H1 (cell line): ENCODE data around the gene RBM4B. TPM values are rescaled to one million over a fixed set of nuclear protein-coding genes. Genes with fewer than 3 reads are reported as not detected.

Source experiments
- CTCF ChIA-PET: fragments of 300-600 bp; sonication (Branson Sonifier 250); formaldehyde crosslinking; loops from one replicate; lab custom pipeline; 2021; ENCODE audit not compliant: partially characterized antibody; lab: Charles Lee
- POLR2A ChIA-PET: fragments of 300-600 bp; sonication (Branson Sonifier 250); formaldehyde crosslinking; loops from one replicate; lab custom pipeline; 2021; ENCODE audit warnings: inconsistent platforms; ENCODE audit not compliant: partially characterized antibody; lab: Charles Lee
- DNase-seq, 2 experiments: peaks; one replicate each; pipeline versions ENCODE4 v3.0.0 to v3.0.0-alpha.2; 2010 to 2022; ENCODE audit warnings: low spot score in 2 of 2, low read depth in 1 of 2, mixed read lengths in 1 of 2
- FAIRE-seq: peaks from 2 replicates; lab custom pipeline; 2011; peaks lifted over from hg19 to GRCh38; lab: Jason Lieb, UNC
- H2AFZ ChIP-seq: 2 replicates; pipeline ENCODE4 v1.8.1; 2012; ENCODE audit warnings: low read length, inconsistent platforms
- H2AK5ac ChIP-seq: 2 replicates; pipeline ENCODE4 v1.6.1; 2013; ENCODE audit warnings: low read depth, low read length
- H2BK120ac ChIP-seq: replicated peaks from 2 replicates; pipeline ENCODE3; 2013; ENCODE audit warnings: low read depth, low read length, inconsistent platforms
- H2BK12ac ChIP-seq: 2 replicates; pipeline ENCODE4 v1.6.1; 2013; ENCODE audit warnings: low read depth, low read length
- H2BK15ac ChIP-seq: 2 replicates; pipeline ENCODE4 v1.6.1; 2013; ENCODE audit warnings: low read length
- H2BK20ac ChIP-seq: 2 replicates; pipeline ENCODE4 v1.6.1; 2013; ENCODE audit warnings: low read length
- H2BK5ac ChIP-seq: 2 replicates; pipeline ENCODE4 v1.6.1; 2013; ENCODE audit warnings: low read depth, low read length
- H3K14ac ChIP-seq: 2 replicates; pipeline ENCODE4 v1.6.1; 2013; ENCODE audit warnings: inconsistent platforms; ENCODE audit not compliant: insufficient read length
- H3K18ac ChIP-seq: 2 replicates; pipeline ENCODE4 v1.6.1; 2013; ENCODE audit warnings: low read length; ENCODE audit errors: extremely low read depth
- H3K23ac ChIP-seq: 2 replicates; pipeline ENCODE4 v1.6.1; 2013; ENCODE audit warnings: inconsistent platforms; ENCODE audit not compliant: insufficient read length
- H3K23me2 ChIP-seq: 2 replicates; pipeline ENCODE4 v1.6.1; 2013; ENCODE audit warnings: low read depth, low read length
- H3K27ac ChIP-seq: 2 replicates; pipeline ENCODE4 v1.6.1; 2011; ENCODE audit warnings: low read depth, low read length, inconsistent platforms
- H3K27me3 ChIP-seq, 4 experiments: replicated peaks in 1 of 4; 1 replicate in 1 of 4; 2 replicates in 3 of 4; pipeline versions ENCODE4 v1.6.1 to v1.8.1; 2011 to 2013; ENCODE audit warnings: low read length in 3 of 4, mild to moderate bottlenecking in 3 of 4, inconsistent platforms in 2 of 4, mixed read lengths in 2 of 4, moderate library complexity in 1 of 4; ENCODE audit not compliant: control insufficient read depth in 3 of 4, insufficient read depth in 3 of 4; ENCODE audit errors: extremely low read depth in 1 of 4
- H3K36me3 ChIP-seq, 4 experiments: 2 replicates each; pipeline versions ENCODE4 v1.6.1 to v1.8.1; 2011 to 2013; ENCODE audit warnings: mild to moderate bottlenecking in 4 of 4, low read length in 3 of 4, moderate library complexity in 2 of 4, control low read depth in 1 of 4, inconsistent platforms in 1 of 4; ENCODE audit not compliant: insufficient read depth in 4 of 4, control insufficient read depth in 2 of 4
- H3K4ac ChIP-seq: replicated peaks from 2 replicates; pipeline ENCODE3; 2013; ENCODE audit warnings: low read length, low read depth, mixed read lengths, inconsistent platforms; ENCODE audit not compliant: insufficient read length
- H3K4me1 ChIP-seq, 4 experiments: replicated peaks in 1 of 4; 1 replicate in 1 of 4; 2 replicates in 3 of 4; pipeline versions ENCODE4 v1.6.1 to v1.8.1; 2011 to 2013; ENCODE audit warnings: low read length in 3 of 4, inconsistent platforms in 2 of 4, mixed read lengths in 1 of 4; ENCODE audit not compliant: insufficient read depth in 4 of 4, control insufficient read depth in 3 of 4
- H3K4me2 ChIP-seq, 2 experiments: 2 replicates each; pipeline versions ENCODE4 v1.6.1 to v1.8.1; 2011 to 2013; ENCODE audit warnings: low read depth in 2 of 2, low read length in 2 of 2, control low read depth in 1 of 2, inconsistent platforms in 1 of 2, mild to moderate bottlenecking in 1 of 2; ENCODE audit not compliant: insufficient read depth in 1 of 2
- H3K4me3 ChIP-seq, 4 experiments: fragments of 200-600, 300-600 bp in 1 of 4; sonication (generic), shearing (Covaris generic), sonication (Bioruptor Twin) in 1 of 4; 2 replicates each; pipeline versions ENCODE4 v1.5.1 to v1.8.1; 2011 to 2016; ENCODE audit warnings: low read length in 4 of 4, low read depth in 3 of 4, control low read depth in 2 of 4, inconsistent platforms in 2 of 4, mild to moderate bottlenecking in 2 of 4, mixed read lengths in 1 of 4, moderate library complexity in 1 of 4; ENCODE audit not compliant: insufficient read depth in 2 of 4; ENCODE audit errors: extremely low read depth in 1 of 4
- H3K56ac ChIP-seq: replicated peaks from 2 replicates; pipeline ENCODE3; 2013; ENCODE audit warnings: low read depth, mild to moderate bottlenecking, mixed read lengths, low read length, inconsistent platforms; ENCODE audit not compliant: insufficient read length
- H3K79me1 ChIP-seq: 2 replicates; pipeline ENCODE4 v1.6.1; 2013; ENCODE audit warnings: low read depth, low read length, control low read depth
- H3K79me2 ChIP-seq, 2 experiments: 2 replicates each; pipeline versions ENCODE4 v1.6.1 to v1.8.1; 2012 to 2013; ENCODE audit warnings: low read length in 2 of 2, mild to moderate bottlenecking in 2 of 2, inconsistent platforms in 1 of 2; ENCODE audit not compliant: insufficient read depth in 2 of 2, control insufficient read depth in 1 of 2
- H3K9ac ChIP-seq, 4 experiments: replicated peaks in 1 of 4; 1 replicate in 1 of 4; 2 replicates in 3 of 4; pipeline versions ENCODE4 v1.6.1 to v1.8.1; 2011 to 2013; ENCODE audit warnings: low read depth in 3 of 4, low read length in 3 of 4, control low read depth in 2 of 4, mild to moderate bottlenecking in 2 of 4, moderate library complexity in 2 of 4, inconsistent platforms in 1 of 4; ENCODE audit errors: extremely low read depth in 1 of 4
- H3K9me3 ChIP-seq, 2 experiments: 2 replicates each; pipeline versions ENCODE4 v1.6.1 to v1.8.1; 2012 to 2013; ENCODE audit warnings: mild to moderate bottlenecking in 2 of 2, moderate library complexity in 2 of 2, control low read depth in 1 of 2, inconsistent platforms in 1 of 2, low read depth in 1 of 2, low read length in 1 of 2, mixed read lengths in 1 of 2; ENCODE audit not compliant: insufficient read depth in 2 of 2
- H4K20me1 ChIP-seq, 2 experiments: replicated peaks in 1 of 2; 2 replicates each; pipeline versions ENCODE3 to v1.8.1; 2011 to 2013; ENCODE audit warnings: inconsistent platforms in 2 of 2, low read length in 2 of 2, mild to moderate bottlenecking in 1 of 2; ENCODE audit not compliant: insufficient read depth in 2 of 2, control insufficient read depth in 1 of 2
- H4K5ac ChIP-seq: 2 replicates; pipeline ENCODE4 v1.6.1; 2013; ENCODE audit warnings: low read length, low read depth, mixed read lengths, inconsistent platforms; ENCODE audit not compliant: insufficient read length
- H4K8ac ChIP-seq: 2 replicates; pipeline ENCODE4 v1.8.0; 2013; ENCODE audit warnings: mild to moderate bottlenecking, moderate library complexity, low read length, inconsistent platforms; ENCODE audit not compliant: insufficient read depth; ENCODE audit errors: extremely low read depth
- H4K91ac ChIP-seq: replicated peaks from 2 replicates; pipeline ENCODE3; 2013; ENCODE audit warnings: low read length, mixed read lengths, inconsistent platforms; ENCODE audit not compliant: insufficient read length
- BACH1 ChIP-seq: IDR thresholded peaks from 2 replicates; pipeline ENCODE4 v1.6.1; 2012; ENCODE audit warnings: low read length, improper control_type of control experiment
- CHD2 ChIP-seq: IDR thresholded peaks from 2 replicates; pipeline ENCODE4 v1.6.1; 2012; ENCODE audit warnings: low read length, improper control_type of control experiment
- GABPA ChIP-seq: IDR thresholded peaks from 2 replicates; pipeline ENCODE4 v1.6.1; 2011; ENCODE audit warnings: mild to moderate bottlenecking, low read length, moderate library complexity, borderline replicate concordance; ENCODE audit not compliant: insufficient read depth
- YY1 ChIP-seq: IDR thresholded peaks from 2 replicates; pipeline ENCODE4 v1.6.1; 2011; ENCODE audit warnings: low read depth, mild to moderate bottlenecking, low read length
- ZNF274 ChIP-seq: IDR thresholded peaks from 2 replicates; pipeline ENCODE4 v1.7.0; 2012; ENCODE audit warnings: low read length, borderline replicate concordance; ENCODE audit errors: extremely low read depth
- WGBS, 2 experiments: shearing (Covaris generic) in 1 of 2; methylation state at CpG; one replicate each; pipeline versions ENCODE4 v1.1.6 to v1.1.7; 2013 to 2015; ENCODE audit warnings: low lambda C conversion rate in 2 of 2, mixed read lengths in 2 of 2, inconsistent platforms in 1 of 2, low coverage in 1 of 2, missing lambda C conversion rate in 1 of 2; ENCODE audit not compliant: insufficient replicate concordance in 2 of 2, insufficient coverage in 1 of 2, insufficient read length in 1 of 2; ENCODE audit errors: extremely low coverage in 1 of 2, missing lambda C conversion rate in 1 of 2; 5-methylcytosine and 5-hydroxymethylcytosine counted together
- polyA plus RNA-seq, 7 experiments: library from polyadenylated mRNA; depleted of rRNA in 3 of 7; stranded (reverse) in 5 of 7; unstranded in 2 of 7; fragments of >200 nt in 5 of 7; fragments of 200-250 nt in 2 of 7; gene quantifications; 1 replicate in 5 of 7; 2 replicates in 1 of 7; 4 replicates in 1 of 7; pipeline versions ENCODE4 v1.2.1 to v1.2.3, GENCODE V29; 2011 to 2013; ENCODE audit warnings: missing spikeins in 2 of 7, mixed read lengths in 2 of 7
- total RNA-seq: library from RNA; stranded (reverse); fragmentation: NEBNext Ultra II Directional; extraction: Animal tissue kit (Norgen Biotek cat#: 25700); gene quantifications from 2 replicates; pipeline ENCODE4 v1.2.1, GENCODE V29; 2021

RBM4B gene
- total and polyA plus RNA-seq, 2 of the 8 experiments (the other 6 are each of a cell fraction or from before 2014, with no cell fraction given) = 27.5 to 30.5 TPM

DNA sequence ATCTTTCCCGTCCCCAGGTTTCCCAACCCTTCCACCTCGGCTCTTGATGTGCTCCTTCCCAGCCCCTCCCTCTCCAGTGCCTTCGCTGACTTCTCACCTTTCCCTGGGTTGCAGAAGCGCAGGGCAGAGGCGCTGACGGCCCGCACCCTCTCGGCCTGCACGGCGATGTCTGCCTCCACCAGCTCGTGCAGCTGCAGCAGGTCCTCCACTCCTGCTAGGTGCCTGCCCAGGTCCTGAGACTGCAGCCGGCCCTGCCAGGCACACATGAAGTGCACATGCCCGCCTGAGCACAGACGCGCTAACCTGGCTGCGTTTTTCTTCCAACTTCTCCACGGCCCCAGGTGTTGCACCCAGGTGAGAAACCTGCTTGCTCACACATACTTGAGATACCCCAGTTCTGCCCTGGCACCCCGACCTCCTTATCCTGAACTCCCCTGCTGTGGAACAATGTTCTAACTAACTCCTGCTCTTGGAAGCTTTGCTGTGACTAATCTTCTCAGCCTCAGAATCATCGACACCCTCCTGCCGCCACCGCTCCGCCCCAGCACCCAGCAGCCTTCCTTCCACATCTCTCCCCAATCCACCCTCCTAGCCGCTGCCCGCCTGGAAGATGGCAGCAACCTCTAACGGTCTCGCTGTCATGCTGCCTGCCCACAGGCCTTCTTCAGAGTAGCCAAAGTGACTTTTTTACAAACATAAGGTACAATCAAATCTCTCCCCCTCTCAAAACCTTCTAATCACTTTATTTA lies 28.1 kb upstream of the RBM4B start:
- H3K27ac ChIP-seq = no peak overlapping the region
- CTCF ChIA-PET = interaction anchor here (0.7 to 1.8 kb wide), 7 partner anchors 9 to 146 kb away, joined by 3 to 6 read pairs (median 4); no protein-coding TSS in a partner anchor
- H2BK5ac ChIP-seq = 0 out of 2 replicates have a peak overlapping the region, but pooled peaks have one; percentile 60
- no peak overlapping the region for H2BK120ac ChIP-seq
- no peak overlapping the region for H2AFZ ChIP-seq
- H3K36me3 ChIP-seq = peaks cover 23 to 64% (median 44%) of the 10 kb centered on the region in 4 experiments
- H3K9me3 ChIP-seq = no peaks in the 10 kb centered on the region
- no peak overlapping the region for H2BK12ac ChIP-seq
- H2BK15ac ChIP-seq = no peak overlapping the region
- no peak overlapping the region for H2AK5ac ChIP-seq
- H3K4ac ChIP-seq = no peak overlapping the region
- H3K27me3 ChIP-seq = no peaks in the 10 kb centered on the region
- no peaks in the 10 kb centered on the region for H3K79me1 ChIP-seq
- no peak overlapping the region for H2BK20ac ChIP-seq
- no peak overlapping the region for H3K4me2 ChIP-seq
- no peak overlapping the region for H3K9ac ChIP-seq
- H3K79me2 ChIP-seq = no peaks in the 10 kb centered on the region
- DNase-seq (no peak), FAIRE-seq (no peak)
- H4K8ac ChIP-seq = peak overlapping the region; percentile 57; the same call in 1 of the 2 replicates
- TF ChIP-seq CHD2 (no peak), YY1 (no peak), BACH1 (no peak), ZNF274 (no peak), GABPA (no peak)
- no peak overlapping the region for H3K18ac ChIP-seq
- H4K20me1 ChIP-seq = peaks cover 0 to 2% of the 10 kb centered on the region in 2 experiments
- no peak overlapping the region for H3K14ac ChIP-seq
- no peak overlapping the region for H3K23ac ChIP-seq
- WGBS, 2 experiments = 94% methylated on average over 26 of the region's 26 CpGs; no CpG with 5 or more reads in 1 of the 2 experiments
- no peaks in the 10 kb centered on the region for H3K23me2 ChIP-seq
- H4K5ac ChIP-seq = no peak overlapping the region
- H3K4me1 ChIP-seq = no peaks in the 10 kb centered on the region
- POLR2A ChIA-PET = interaction anchor here (0.7 kb wide), 1 partner anchor 195 kb away, joined by 3 read pairs; the partner anchor contains the start of gene BBS1
- no peak overlapping the region for H3K4me3 ChIP-seq
- no peak overlapping the region for H3K56ac ChIP-seq
- H4K91ac ChIP-seq = no peak overlapping the region
